Tibial artery (tissue), 4 donors: ENCODE measurements around the gene COMMD3.

ENCODE experiments used
- DNase-seq, 2 donors: peaks; one replicate each; pipeline ENCODE4 v3.0.0-alpha.2; 2019
- H3K27ac ChIP-seq, 2 donors: fragments of 200-600 bp; sonication (generic) in 1 of 2; 1 replicate in 1 of 2; 2 replicates in 1 of 2; pipeline ENCODE4 v1.5.1; 2018 to 2019; ENCODE audit warnings: mild to moderate bottlenecking in 1 of 2
- H3K27me3 ChIP-seq, 2 donors: fragments of 200-600 bp; sonication (generic) in 1 of 2; one replicate each; pipeline versions ENCODE4 v1.5.1 to v1.6.0; 2016 to 2019
- H3K36me3 ChIP-seq, 3 donors: fragments of 200-600 bp; sonication (generic) in 2 of 3; one replicate each; pipeline ENCODE4 v1.5.1; 2016 to 2019; ENCODE audit warnings: mild to moderate bottlenecking in 2 of 3
- H3K4me1 ChIP-seq, 4 donors: fragments of 200-600 bp; sonication (generic) in 2 of 4; 1 replicate in 3 of 4; 2 replicates in 1 of 4; pipeline ENCODE4 v1.5.1; 2016 to 2019
- H3K4me3 ChIP-seq, 2 donors: fragments of 200-600 bp; sonication (generic) in 1 of 2; 1 replicate in 1 of 2; 2 replicates in 1 of 2; pipeline ENCODE4 v1.5.1; 2018 to 2019; ENCODE audit warnings: mild to moderate bottlenecking in 2 of 2
- H3K9me3 ChIP-seq, 3 donors: fragments of 200-600 bp; sonication (generic) in 1 of 3; one replicate each; pipeline ENCODE4 v1.5.1; 2016 to 2019
- intact Hi-C: fragments of 100-400 bp; cut with DNase I; formaldehyde crosslinking; loops from one replicate; pipeline ENCODE4 v1.15.0; 2023; ENCODE audit warnings: low total_unique reads
- TF ChIP-seq, protein P1 (sequence below), 2 experiments: fragments of 200-600 bp in 1 of 2; fragments of 450-650 bp in 1 of 2; IDR thresholded peaks; one replicate each; pipeline ENCODE4 v1.5.1; 2017 to 2019; ENCODE audit warnings: antibody characterized with exemption in 2 of 2, mild to moderate bottlenecking in 1 of 2, moderate library complexity in 1 of 2

The COMMD3 gene

DNA sequence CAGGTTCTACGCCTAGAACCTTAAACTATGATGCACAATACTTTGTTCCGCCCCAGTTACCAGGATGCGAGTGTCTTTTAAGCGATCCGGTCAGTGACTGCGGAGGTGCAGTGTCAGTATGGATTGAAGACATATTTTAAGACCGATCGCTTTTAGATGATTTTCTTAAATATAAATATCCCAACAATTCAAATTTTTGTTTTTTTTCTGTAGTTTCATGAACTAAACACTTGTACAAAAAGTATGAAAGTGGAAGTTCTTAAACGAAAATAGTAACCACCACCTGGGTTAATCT lies 835 bp downstream of the COMMD3 start:
- Histone ChIP-seq H3K36me3 (no peaks in the 10 kb centered on the region), H3K27ac (peak overlapping the region; percentile 93 to 96), H3K4me3 (peak overlapping the region; percentile 76 to 90), H3K4me1 (peaks cover 0 to 31% (median 10%) of the 10 kb centered on the region in 4 donors), H3K27me3 (no peaks in the 10 kb centered on the region), H3K9me3 (no peaks in the 10 kb centered on the region)
- intact Hi-C loops = loop anchor here (5.0 kb wide), 1 partner anchor 65 kb away; no protein-coding TSS in a partner anchor
- TF ChIP-seq, protein P1, sequence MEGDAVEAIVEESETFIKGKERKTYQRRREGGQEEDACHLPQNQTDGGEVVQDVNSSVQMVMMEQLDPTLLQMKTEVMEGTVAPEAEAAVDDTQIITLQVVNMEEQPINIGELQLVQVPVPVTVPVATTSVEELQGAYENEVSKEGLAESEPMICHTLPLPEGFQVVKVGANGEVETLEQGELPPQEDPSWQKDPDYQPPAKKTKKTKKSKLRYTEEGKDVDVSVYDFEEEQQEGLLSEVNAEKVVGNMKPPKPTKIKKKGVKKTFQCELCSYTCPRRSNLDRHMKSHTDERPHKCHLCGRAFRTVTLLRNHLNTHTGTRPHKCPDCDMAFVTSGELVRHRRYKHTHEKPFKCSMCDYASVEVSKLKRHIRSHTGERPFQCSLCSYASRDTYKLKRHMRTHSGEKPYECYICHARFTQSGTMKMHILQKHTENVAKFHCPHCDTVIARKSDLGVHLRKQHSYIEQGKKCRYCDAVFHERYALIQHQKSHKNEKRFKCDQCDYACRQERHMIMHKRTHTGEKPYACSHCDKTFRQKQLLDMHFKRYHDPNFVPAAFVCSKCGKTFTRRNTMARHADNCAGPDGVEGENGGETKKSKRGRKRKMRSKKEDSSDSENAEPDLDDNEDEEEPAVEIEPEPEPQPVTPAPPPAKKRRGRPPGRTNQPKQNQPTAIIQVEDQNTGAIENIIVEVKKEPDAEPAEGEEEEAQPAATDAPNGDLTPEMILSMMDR (IDR thresholded peaks at IDR 0.05) = no peak
- DNase-seq = no peak

GRCh38 chr10:22317771-22318565 lies 1.8 kb downstream of the COMMD3 start:
- Histone ChIP-seq H3K27me3 (no peaks in the 10 kb centered on the region), H3K4me1 (peaks cover 0 to 40% (median 14%) of the 10 kb centered on the region in 4 donors), H3K4me3 (no peak overlapping the region), H3K36me3 (no peaks in the 10 kb centered on the region), H3K27ac (peak overlapping the region in 1 of 2 donors; percentile 93), H3K9me3 (no peaks in the 10 kb centered on the region)
- TF ChIP-seq, protein P1 (IDR thresholded peaks at IDR 0.05) = no peak
- no peak for DNase-seq
- intact Hi-C loops = loop anchor here (5.0 kb wide), 1 partner anchor 66 kb away; no protein-coding TSS in a partner anchor

GRCh38 chr10:22318772-22319171 lies 2.6 kb downstream of the COMMD3 start:
- TF ChIP-seq, protein P1 (IDR thresholded peaks at IDR 0.05) = no peak
- intact Hi-C loops = loop anchor here (5.0 kb wide), 1 partner anchor 66 kb away; no protein-coding TSS in a partner anchor
- Histone ChIP-seq H3K27ac (no peak overlapping the region), H3K4me1 (peaks cover 0 to 48% (median 21%) of the 10 kb centered on the region in 4 donors), H3K4me3 (no peak overlapping the region), H3K9me3 (no peaks in the 10 kb centered on the region), H3K36me3 (no peaks in the 10 kb centered on the region), H3K27me3 (no peaks in the 10 kb centered on the region)
- no peak for DNase-seq

DNA sequence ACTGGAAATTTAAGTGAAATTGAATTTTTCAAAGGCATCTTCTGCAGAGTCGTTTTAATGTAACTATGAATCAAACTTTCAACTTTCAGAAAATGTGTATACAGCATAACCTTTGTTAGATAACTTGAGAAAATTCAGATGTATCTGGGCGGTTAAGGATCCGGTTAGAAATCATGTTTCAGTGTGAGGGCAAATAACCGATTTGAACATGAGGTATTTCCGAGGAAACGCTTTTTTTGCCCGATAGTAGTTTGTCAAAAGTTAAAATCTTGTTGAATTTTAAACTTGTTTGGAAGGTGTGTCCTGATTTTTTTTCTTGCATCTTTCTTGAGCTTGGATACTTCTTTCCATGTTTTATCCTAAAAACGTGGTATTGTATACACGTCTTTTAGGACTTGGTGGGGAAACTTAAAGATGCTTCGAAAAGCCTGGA lies 3.4 kb downstream of the COMMD3 start:
- Histone ChIP-seq H3K27ac (peak overlapping the region; percentile 95 to 96), H3K36me3 (no peaks in the 10 kb centered on the region), H3K4me3 (peak overlapping the region; percentile 94 to 97), H3K9me3 (no peaks in the 10 kb centered on the region), H3K27me3 (peaks cover 0 to 4% of the 10 kb centered on the region in 2 donors), H3K4me1 (peaks cover 0 to 54% (median 29%) of the 10 kb centered on the region in 4 donors)
- TF ChIP-seq, protein P1 (IDR thresholded peaks at IDR 0.05) = no peak
- DNase-seq = no peak
- intact Hi-C loops = loop anchor here (5.0 kb wide), 1 partner anchor 67 kb away; no protein-coding TSS in a partner anchor

DNA sequence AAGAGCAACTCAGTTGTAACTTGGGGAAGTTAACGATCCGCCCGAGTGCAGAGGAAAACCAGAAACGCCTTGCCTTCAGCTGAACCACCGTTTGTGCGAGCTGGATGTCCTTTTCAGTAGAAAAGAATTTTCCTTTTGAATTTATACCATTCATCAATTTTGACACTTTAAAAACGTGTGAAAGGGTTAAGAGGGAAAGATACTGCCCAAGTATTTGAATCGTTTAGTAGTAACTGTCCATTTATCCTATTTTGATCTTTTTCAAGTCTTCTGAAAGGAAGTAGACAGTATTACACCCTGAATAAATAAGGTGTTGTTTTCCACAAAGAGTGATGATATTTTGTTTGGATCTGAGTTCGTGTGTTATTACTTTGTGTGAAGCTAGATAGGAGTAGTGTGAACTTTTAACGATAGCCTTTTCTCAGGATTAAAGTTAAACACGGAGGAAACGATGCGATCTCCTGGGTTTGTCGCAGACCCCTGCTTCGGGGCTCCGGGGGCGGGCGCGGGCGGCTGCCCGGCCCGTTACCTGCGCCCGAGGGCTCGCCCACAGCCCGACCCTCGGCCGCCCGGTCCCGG lies 3.9 kb downstream of the COMMD3 start:
- peaks cover 0 to 59% (median 32%) of the 10 kb centered on the region in 4 donors for H3K4me1 ChIP-seq
- H3K36me3 ChIP-seq = no peaks in the 10 kb centered on the region
- no peak for DNase-seq
- H3K27me3 ChIP-seq = peaks cover 0 to 4% of the 10 kb centered on the region in 2 donors
- intact Hi-C loops = loop anchor here (5.0 kb wide), 1 partner anchor 68 kb away; no protein-coding TSS in a partner anchor
- TF ChIP-seq, protein P1 (IDR thresholded peaks at IDR 0.05) = peak in 1 of 2 experiments; percentile 10
- H3K27ac ChIP-seq = peak overlapping the region; percentile 95 to 96
- H3K9me3 ChIP-seq = no peaks in the 10 kb centered on the region
- peak overlapping the region; percentile 94 to 97 for H3K4me3 ChIP-seq
